DOHH2 (cell line): ENCODE measurements around the gene HTRA2.

ENCODE experiments used
- H3F3A ChIP-seq: fragments of 200-600 bp; sonication (generic), shearing (Covaris generic); 2 replicates; pipeline ENCODE4 v1.6.0; 2016; ENCODE audit warnings: antibody characterized with exemption, mild to moderate bottlenecking; ENCODE audit not compliant: control insufficient read depth, insufficient read depth
- H3K27ac ChIP-seq: fragments of 200-600 bp; sonication (generic); 2 replicates; pipeline ENCODE4 v1.5.1; 2014; ENCODE audit warnings: low read depth, mild to moderate bottlenecking, low read length, moderate library complexity
- H3K27me3 ChIP-seq: fragments of 200-600 bp; sonication (generic); 2 replicates; pipeline ENCODE4 v1.6.1; 2014; ENCODE audit warnings: mild to moderate bottlenecking, low read length, mixed read lengths; ENCODE audit not compliant: control insufficient read depth
- H3K36me3 ChIP-seq: fragments of 200-600 bp; sonication (generic); 2 replicates; pipeline ENCODE4 v1.6.1; 2014; ENCODE audit warnings: mild to moderate bottlenecking, low read length, moderate library complexity, mixed read lengths; ENCODE audit not compliant: control insufficient read depth
- H3K4me1 ChIP-seq: fragments of 200-600 bp; sonication (generic); 2 replicates; pipeline ENCODE4 v1.6.1; 2014; ENCODE audit warnings: mild to moderate bottlenecking, low read length, mixed read lengths; ENCODE audit not compliant: control insufficient read depth
- H3K4me2 ChIP-seq: fragments of 200-600 bp; sonication (generic); 2 replicates; pipeline ENCODE4 v1.6.0; 2014; ENCODE audit warnings: mild to moderate bottlenecking, low read length, moderate library complexity
- H3K4me3 ChIP-seq: fragments of 200-600 bp; sonication (generic); 2 replicates; pipeline ENCODE4 v1.5.1; 2014; ENCODE audit warnings: mild to moderate bottlenecking, low read length, mixed read lengths
- H3K79me2 ChIP-seq: fragments of 200-600 bp; sonication (generic); 2 replicates; pipeline ENCODE4 v1.6.1; 2014; ENCODE audit warnings: mild to moderate bottlenecking, low read length, mixed read lengths; ENCODE audit not compliant: control insufficient read depth
- H3K9me2 ChIP-seq: fragments of 200-600 bp; sonication (generic); replicated peaks from 2 replicates; pipeline ENCODE4 v1.6.1; 2014; ENCODE audit warnings: mild to moderate bottlenecking, low read length, mixed read lengths; ENCODE audit not compliant: control insufficient read depth
- H3K9me3 ChIP-seq: fragments of 200-600 bp; sonication (generic); 2 replicates; pipeline ENCODE4 v1.6.1; 2014; ENCODE audit warnings: antibody characterized with exemption, low read length, mixed read lengths; ENCODE audit not compliant: control insufficient read depth, insufficient read depth
- H4K20me1 ChIP-seq: fragments of 200-600 bp; sonication (generic); 2 replicates; pipeline ENCODE4 v1.6.0; 2014; ENCODE audit warnings: low read depth, mild to moderate bottlenecking, antibody characterized with exemption, low read length, moderate library complexity; ENCODE audit not compliant: control insufficient read depth, insufficient read depth
- CTCF ChIP-seq: fragments of 200-600 bp; sonication (generic); IDR thresholded peaks from one replicate; pipeline ENCODE4 v1.5.1; 2014; ENCODE audit warnings: antibody characterized with exemption, mild to moderate bottlenecking, low read depth, low read length; ENCODE audit not compliant: poor library complexity, severe bottlenecking
- EZH2phosphoT487 ChIP-seq: fragments of 200-600 bp; sonication (generic); IDR thresholded peaks from 2 replicates; pipeline ENCODE4 v1.6.1; 2017; ENCODE audit warnings: borderline replicate concordance, mild to moderate bottlenecking, antibody characterized with exemption, low read length, moderate library complexity, mixed read lengths

HTRA2 gene

GRCh38 chr2:74493546-74493945 lies 36.2 kb upstream of the HTRA2 start:
- peaks cover 29% of the 10 kb centered on the region for H3K36me3 ChIP-seq
- H4K20me1 ChIP-seq, result no peaks in the 10 kb centered on the region
- H3K4me3 ChIP-seq, result no peak overlapping the region
- peaks cover 4% of the 10 kb centered on the region; the same call in 1 of the 2 replicates for H3K4me1 ChIP-seq
- no peak overlapping the region for H3K4me2 ChIP-seq
- no peaks in the 10 kb centered on the region for H3F3A ChIP-seq
- H3K27ac ChIP-seq, result no peak overlapping the region
- H3K9me2 ChIP-seq, result no peaks in the 10 kb centered on the region
- H3K9me3 ChIP-seq, result no peaks in the 10 kb centered on the region
- no peaks in the 10 kb centered on the region for H3K79me2 ChIP-seq
- TF ChIP-seq EZH2phosphoT487 (no peak), CTCF (no peak)
- peaks cover 11% of the 10 kb centered on the region for H3K27me3 ChIP-seq

- H3K27me3 ChIP-seq, result peaks cover 30% of the 10 kb centered on the region
- H3K4me1 ChIP-seq, result peaks cover 6% of the 10 kb centered on the region; the same call in 1 of the 2 replicates
These were observed 34.3 kb upstream of the HTRA2 start for GRCh38 chr2:74495440-74495839.

GRCh38 chr2:74496997-74497776 lies 32.5 kb upstream of the HTRA2 start:
- no peaks in the 10 kb centered on the region for H4K20me1 ChIP-seq
- TF ChIP-seq EZH2phosphoT487, result no peak
- TF ChIP-seq CTCF, result no peak
- H3K27ac ChIP-seq, result no peak overlapping the region
- H3K27me3 ChIP-seq, result peaks cover 47% of the 10 kb centered on the region
- peaks cover 15% of the 10 kb centered on the region for H3K36me3 ChIP-seq
- no peaks in the 10 kb centered on the region for H3K9me2 ChIP-seq
- H3F3A ChIP-seq, result no peaks in the 10 kb centered on the region
- no peak overlapping the region; the same call in 1 of the 2 replicates for H3K4me2 ChIP-seq
- H3K4me1 ChIP-seq, result peaks cover 6% of the 10 kb centered on the region; the same call in 1 of the 2 replicates
- H3K4me3 ChIP-seq, result no peak overlapping the region
- no peaks in the 10 kb centered on the region for H3K79me2 ChIP-seq
- H3K9me3 ChIP-seq, result no peaks in the 10 kb centered on the region

More at GRCh38 chr2:74495440-74495839, 34.3 kb upstream of the HTRA2 start:
- Histone ChIP-seq H3K4me2 (no peak overlapping the region), H3K79me2 (no peaks in the 10 kb centered on the region), H3K36me3 (peaks cover 29% of the 10 kb centered on the region), H3K9me2 (no peaks in the 10 kb centered on the region), H3F3A (no peaks in the 10 kb centered on the region), H3K27ac (no peak overlapping the region), H4K20me1 (no peaks in the 10 kb centered on the region), H3K9me3 (no peaks in the 10 kb centered on the region), H3K4me3 (no peak overlapping the region)
- TF ChIP-seq CTCF (no peak), EZH2phosphoT487 (no peak)
